ENCODE data around the gene SART1.

Gene SART1, protein sequence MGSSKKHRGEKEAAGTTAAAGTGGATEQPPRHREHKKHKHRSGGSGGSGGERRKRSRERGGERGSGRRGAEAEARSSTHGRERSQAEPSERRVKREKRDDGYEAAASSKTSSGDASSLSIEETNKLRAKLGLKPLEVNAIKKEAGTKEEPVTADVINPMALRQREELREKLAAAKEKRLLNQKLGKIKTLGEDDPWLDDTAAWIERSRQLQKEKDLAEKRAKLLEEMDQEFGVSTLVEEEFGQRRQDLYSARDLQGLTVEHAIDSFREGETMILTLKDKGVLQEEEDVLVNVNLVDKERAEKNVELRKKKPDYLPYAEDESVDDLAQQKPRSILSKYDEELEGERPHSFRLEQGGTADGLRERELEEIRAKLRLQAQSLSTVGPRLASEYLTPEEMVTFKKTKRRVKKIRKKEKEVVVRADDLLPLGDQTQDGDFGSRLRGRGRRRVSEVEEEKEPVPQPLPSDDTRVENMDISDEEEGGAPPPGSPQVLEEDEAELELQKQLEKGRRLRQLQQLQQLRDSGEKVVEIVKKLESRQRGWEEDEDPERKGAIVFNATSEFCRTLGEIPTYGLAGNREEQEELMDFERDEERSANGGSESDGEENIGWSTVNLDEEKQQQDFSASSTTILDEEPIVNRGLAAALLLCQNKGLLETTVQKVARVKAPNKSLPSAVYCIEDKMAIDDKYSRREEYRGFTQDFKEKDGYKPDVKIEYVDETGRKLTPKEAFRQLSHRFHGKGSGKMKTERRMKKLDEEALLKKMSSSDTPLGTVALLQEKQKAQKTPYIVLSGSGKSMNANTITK

DNA sequence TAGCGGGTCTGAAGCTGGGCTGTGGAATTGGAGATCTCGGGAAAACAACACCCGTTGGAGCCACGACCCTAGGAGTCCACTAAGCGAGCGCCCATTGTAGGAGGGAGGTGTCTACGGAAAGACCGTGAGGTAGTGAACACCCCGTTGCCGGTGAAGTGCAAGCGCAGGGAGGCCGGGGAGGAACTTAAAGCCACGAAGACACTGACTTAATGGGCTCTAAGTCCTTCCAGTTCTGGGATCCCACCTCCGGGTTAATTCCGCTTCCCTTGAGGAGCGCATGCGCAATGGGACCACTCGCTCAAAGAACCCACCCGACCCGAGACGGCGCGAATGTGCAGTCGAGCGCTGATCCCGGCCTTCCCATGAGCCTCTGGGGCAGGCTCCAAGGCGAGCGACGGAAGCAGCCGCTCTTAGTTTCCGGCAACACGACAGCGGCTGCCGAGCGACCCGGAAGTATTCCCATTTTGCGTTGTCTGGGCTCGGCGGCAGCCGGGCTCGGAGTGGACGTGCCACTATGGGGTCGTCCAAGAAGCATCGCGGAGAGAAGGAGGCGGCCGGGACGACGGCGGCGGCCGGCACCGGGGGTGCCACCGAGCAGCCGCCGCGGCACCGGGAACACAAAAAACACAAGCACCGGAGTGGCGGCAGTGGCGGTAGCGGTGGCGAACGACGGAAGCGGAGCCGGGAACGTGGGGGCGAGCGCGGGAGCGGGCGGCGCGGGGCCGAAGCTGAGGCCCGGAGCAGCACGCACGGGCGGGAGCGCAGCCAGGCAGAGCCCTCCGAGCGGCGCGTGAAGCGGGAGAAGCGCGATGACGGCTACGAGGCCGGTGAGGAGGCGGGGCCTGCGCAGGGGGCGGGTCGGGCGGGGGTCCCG is at the start of gene SART1:
TSS of gene SART1 (plus strand) at position 468 of the 874 bp plus-strand sequence. CDS start at position 515, 47 bp downstream.
- no peaks in the 10 kb centered on the region for H3K27me3 ChIP-seq (ENCODE audit: low read depth)
- DNase-seq (ENCODE audit: low spot score in 2 of 2) = peak; percentile 95 to 98
- peaks cover 13% of the 10 kb centered on the region for H3K4me1 ChIP-seq
- peak within 1 kb of the TSS; percentile 92 for H3K4me3 ChIP-seq
- in situ Hi-C loops (cut with MboI; ENCODE audit: low sequenced_read_pairs) = no loop called here
- H3K36me3 ChIP-seq (replicated peaks) = peaks cover 32% of the 10 kb centered on the region
- H3K9me3 ChIP-seq = no peaks in the 10 kb centered on the region

GRCh38 chr11:65912845-65913244 is 48.7 kb upstream of the SART1 start:
- Histone ChIP-seq H3K9me3 (no peaks in the 10 kb centered on the region), H3K36me3 (replicated peaks) (peaks cover 3% of the 10 kb centered on the region), H3K4me3 (no peak overlapping the region), H3K27me3 (ENCODE audit: low read depth) (no peaks in the 10 kb centered on the region), H3K4me1 (peaks cover 7% of the 10 kb centered on the region)
- DNase-seq (ENCODE audit: low spot score in 2 of 2) = no peak
- in situ Hi-C loops (cut with MboI; ENCODE audit: low sequenced_read_pairs) = no loop called here

DNA sequence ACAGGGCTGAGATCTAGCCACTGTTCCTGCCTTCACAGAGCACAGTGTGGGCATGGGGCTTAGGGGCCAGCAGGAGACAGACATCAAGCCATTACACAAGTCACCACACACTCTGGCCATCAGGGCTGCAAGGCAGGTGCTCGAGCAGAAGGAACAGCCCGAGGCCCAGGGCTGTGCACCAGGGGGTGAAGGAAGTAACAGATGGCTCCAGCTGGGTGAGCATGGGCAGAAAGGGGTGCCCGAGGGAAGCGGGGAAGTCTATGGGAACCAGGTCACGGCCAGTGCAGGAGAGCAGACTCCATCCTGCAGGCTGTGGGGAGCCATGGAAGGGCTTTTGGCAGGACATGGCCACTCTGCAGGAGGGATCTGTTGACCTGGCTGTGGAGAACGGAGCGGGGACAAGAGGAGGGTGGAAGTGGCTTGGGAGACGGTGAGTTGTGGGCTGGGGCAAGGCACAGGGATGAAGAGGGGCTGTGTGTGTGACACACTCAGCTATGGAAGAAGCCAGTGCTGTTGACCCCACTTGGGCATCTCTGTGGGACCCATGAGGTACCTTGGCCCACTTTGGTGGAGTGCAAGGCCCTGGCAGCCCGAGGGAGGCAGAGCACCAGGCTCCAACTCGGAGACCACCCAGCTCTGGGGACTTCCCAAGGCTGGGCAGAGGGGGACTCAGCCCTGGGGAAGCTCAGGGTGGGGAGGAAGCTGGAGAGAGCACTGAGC is 46.3 kb upstream of the SART1 start:
- H3K36me3 ChIP-seq (replicated peaks) = peaks cover 6% of the 10 kb centered on the region
- in situ Hi-C loops (cut with MboI; ENCODE audit: low sequenced_read_pairs) = no loop called here
- no peaks in the 10 kb centered on the region for H3K9me3 ChIP-seq
- H3K4me3 ChIP-seq = no peak overlapping the region
- no peaks in the 10 kb centered on the region for H3K27me3 ChIP-seq (ENCODE audit: low read depth)
- DNase-seq (ENCODE audit: low spot score in 2 of 2) = no peak
- H3K4me1 ChIP-seq = peaks cover 10% of the 10 kb centered on the region

- Histone ChIP-seq H3K9me3 (no peaks in the 10 kb centered on the region), H3K4me3 (no peak overlapping the region), H3K27me3 (ENCODE audit: low read depth) (no peaks in the 10 kb centered on the region), H3K4me1 (peaks cover 10% of the 10 kb centered on the region), H3K36me3 (replicated peaks) (peaks cover 10% of the 10 kb centered on the region)
- DNase-seq (ENCODE audit: low spot score in 2 of 2) = no peak
- in situ Hi-C loops (cut with MboI; ENCODE audit: low sequenced_read_pairs) = no loop called here
Observed at GRCh38 chr11:65915821-65916251, 45.7 kb upstream of the SART1 start.

DNA sequence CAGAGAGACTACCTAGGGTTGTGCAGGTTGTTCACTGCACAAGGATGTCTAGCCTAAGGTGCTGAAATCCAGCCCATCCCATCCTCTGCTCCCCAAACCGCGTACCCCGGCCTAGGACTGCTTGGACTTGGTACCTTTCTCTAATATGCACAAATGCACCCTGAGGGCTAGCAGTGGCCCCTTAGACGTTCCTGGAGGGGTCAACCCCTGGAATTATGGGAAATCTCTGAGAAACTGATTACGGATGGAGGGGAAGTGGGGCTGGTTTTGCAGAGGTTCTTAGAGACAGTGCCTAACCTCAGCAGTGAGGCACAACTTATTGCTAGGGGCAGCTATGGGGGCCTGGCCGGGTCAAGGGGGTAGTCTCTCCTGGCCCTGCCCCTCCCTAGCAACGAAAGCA is 45.1 kb upstream of the SART1 start:
- peaks cover 10% of the 10 kb centered on the region for H3K4me1 ChIP-seq

GRCh38 chr11:65917077-65917433 is 44.5 kb upstream of the SART1 start:
- no peaks in the 10 kb centered on the region for H3K27me3 ChIP-seq (ENCODE audit: low read depth)
- H3K4me1 ChIP-seq = peaks cover 3% of the 10 kb centered on the region
- in situ Hi-C loops (cut with MboI; ENCODE audit: low sequenced_read_pairs) = no loop called here
- no peaks in the 10 kb centered on the region for H3K9me3 ChIP-seq
- no peak for DNase-seq (ENCODE audit: low spot score in 2 of 2)
- no peak overlapping the region for H3K4me3 ChIP-seq
- peaks cover 10% of the 10 kb centered on the region for H3K36me3 ChIP-seq (replicated peaks)

More for the DNA sequence above, 45.1 kb upstream of the SART1 start:
- Histone ChIP-seq H3K4me3 (no peak overlapping the region), H3K9me3 (no peaks in the 10 kb centered on the region), H3K27me3 (ENCODE audit: low read depth) (no peaks in the 10 kb centered on the region), H3K36me3 (replicated peaks) (peaks cover 10% of the 10 kb centered on the region)
- no peak for DNase-seq (ENCODE audit: low spot score in 2 of 2)
- in situ Hi-C loops (cut with MboI; ENCODE audit: low sequenced_read_pairs) = no loop called here

GRCh38 chr11:65917434-65918210 is 43.9 kb upstream of the SART1 start:
- Histone ChIP-seq H3K9me3 (no peaks in the 10 kb centered on the region), H3K36me3 (replicated peaks) (peaks cover 11% of the 10 kb centered on the region), H3K27me3 (ENCODE audit: low read depth) (no peaks in the 10 kb centered on the region), H3K4me3 (peak overlapping the region; percentile 80), H3K4me1 (peaks cover 3% of the 10 kb centered on the region)
- in situ Hi-C loops (cut with MboI; ENCODE audit: low sequenced_read_pairs) = no loop called here
- DNase-seq (ENCODE audit: low spot score in 2 of 2) = no peak

GRCh38 chr11:65918211-65919140 is 43.1 kb upstream of the SART1 start, which contains the start of gene C11orf68:
C11orf68 (minus strand) TSS chr11:65919062; CDS start chr11:65919031, 31 bp downstream.
- DNase-seq (ENCODE audit: low spot score in 2 of 2) = no peak
- in situ Hi-C loops (cut with MboI; ENCODE audit: low sequenced_read_pairs) = no loop called here
- peaks cover 3% of the 10 kb centered on the region for H3K4me1 ChIP-seq
- peak within 1 kb of the TSS; percentile 80 for H3K4me3 ChIP-seq
- no peaks in the 10 kb centered on the region for H3K9me3 ChIP-seq
- H3K36me3 ChIP-seq (replicated peaks) = peaks cover 15% of the 10 kb centered on the region
- H3K27me3 ChIP-seq (ENCODE audit: low read depth) = no peaks in the 10 kb centered on the region

GRCh38 chr11:65919141-65919572 is 42.4 kb upstream of the SART1 start, which contains the start of gene DRAP1:
DRAP1 (plus strand) TSS chr11:65919426; CDS start chr11:65919502, 76 bp downstream.
- peak; percentile 97 to 99 for DNase-seq (ENCODE audit: low spot score in 2 of 2)
- Histone ChIP-seq H3K4me3 (peak within 1 kb of the TSS; percentile 80), H3K4me1 (peaks cover 3% of the 10 kb centered on the region), H3K36me3 (replicated peaks) (peaks cover 15% of the 10 kb centered on the region), H3K9me3 (no peaks in the 10 kb centered on the region), H3K27me3 (ENCODE audit: low read depth) (no peaks in the 10 kb centered on the region)
- in situ Hi-C loops (cut with MboI; ENCODE audit: low sequenced_read_pairs) = no loop called here

DNA sequence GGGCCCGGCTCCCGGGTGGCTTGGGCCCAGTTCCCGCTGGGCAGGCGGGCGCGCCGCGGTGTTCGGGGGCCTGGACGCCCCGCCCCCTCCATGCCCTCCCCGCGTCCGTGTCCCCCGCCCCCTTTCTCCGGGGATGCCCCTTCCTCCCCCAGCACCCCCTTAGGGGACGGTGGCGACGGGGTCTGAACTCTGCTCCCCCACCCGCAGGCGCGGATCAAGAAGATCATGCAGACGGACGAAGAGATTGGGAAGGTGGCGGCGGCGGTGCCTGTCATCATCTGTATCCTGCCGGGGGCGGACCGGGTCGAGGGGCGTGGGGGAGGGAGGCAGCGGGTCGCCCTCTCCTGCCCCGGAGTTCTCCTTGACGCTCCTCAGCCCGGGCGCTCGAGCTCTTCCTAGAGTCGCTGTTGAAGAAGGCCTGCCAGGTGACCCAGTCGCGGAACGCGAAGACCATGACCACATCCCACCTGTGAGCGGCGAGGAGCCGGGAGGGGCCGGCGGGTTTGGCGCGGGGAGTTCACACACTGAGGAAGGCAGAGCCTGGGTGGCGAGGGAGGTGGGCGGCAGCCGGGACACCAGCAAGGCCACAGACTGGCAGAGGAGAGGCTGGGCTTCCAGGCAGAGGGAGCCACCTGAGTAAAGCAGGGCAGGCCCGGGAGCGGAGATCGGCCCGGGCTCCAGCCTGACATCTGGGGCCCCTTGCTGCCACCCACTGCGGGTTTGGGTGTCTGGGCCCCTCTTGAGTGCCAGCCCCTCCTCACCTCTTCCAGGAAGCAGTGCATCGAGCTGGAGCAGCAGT is 41.8 kb upstream of the SART1 start:
- Histone ChIP-seq H3K27me3 (ENCODE audit: low read depth) (no peaks in the 10 kb centered on the region), H3K36me3 (replicated peaks) (peaks cover 15% of the 10 kb centered on the region), H3K4me3 (peak overlapping the region; percentile 64), H3K4me1 (peaks cover 3% of the 10 kb centered on the region), H3K9me3 (no peaks in the 10 kb centered on the region)
- DNase-seq (ENCODE audit: low spot score in 2 of 2) = peak in 1 of 2 experiments; percentile 62
- in situ Hi-C loops (cut with MboI; ENCODE audit: low sequenced_read_pairs) = no loop called here

DNA sequence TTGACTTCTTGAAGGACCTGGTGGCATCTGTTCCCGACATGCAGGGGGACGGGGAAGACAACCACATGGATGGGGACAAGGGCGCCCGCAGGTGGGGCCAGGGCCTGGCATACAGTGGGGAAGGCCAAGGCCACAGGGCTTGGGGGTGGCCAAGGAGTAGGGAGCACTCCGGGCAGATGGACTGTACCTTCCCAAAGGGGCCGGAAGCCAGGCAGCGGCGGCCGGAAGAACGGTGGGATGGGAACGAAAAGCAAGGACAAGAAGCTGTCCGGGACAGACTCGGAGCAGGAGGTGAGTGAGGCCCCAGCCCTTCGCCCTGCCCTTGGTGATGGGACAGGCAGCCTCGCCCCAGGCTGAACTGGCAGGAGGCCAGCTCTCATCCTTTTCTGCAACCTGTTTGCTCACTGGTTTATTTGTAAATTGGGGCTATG is 41.1 kb upstream of the SART1 start:
- Histone ChIP-seq H3K27me3 (ENCODE audit: low read depth) (no peaks in the 10 kb centered on the region), H3K4me1 (peaks cover 3% of the 10 kb centered on the region), H3K4me3 (peak overlapping the region; percentile 64), H3K9me3 (no peaks in the 10 kb centered on the region), H3K36me3 (replicated peaks) (peaks cover 15% of the 10 kb centered on the region)
- in situ Hi-C loops (cut with MboI; ENCODE audit: low sequenced_read_pairs) = no loop called here
- no peak for DNase-seq (ENCODE audit: low spot score in 2 of 2)

Measured in HAP-1 (cell line).